ENCODE results near the gene PSMD12.
"Not testable (repeated sequence)": the region's sequence is repeated elsewhere in the genome, so short reads cannot be mapped to it uniquely, and the experiment has no call there.

Gene PSMD12

GRCh38 chr17:67353929-67354574 lies 12.3 kb downstream of the PSMD12 start:
- no peak for TF ChIP-seq CTCF (IDR thresholded peaks at IDR 0.05; ENCODE audit: insufficient read depth, low read length, missing control alignments)
- ChIA-PET POLR2A (no interaction called here), CTCF (interaction anchor here (1.6 kb wide), 1 partner anchor 22 kb away, joined by 4 read pairs; no protein-coding TSS in a partner anchor)
- no peak for DNase-seq (ENCODE audit: low read depth, low spot score)
- no peak overlapping the region for H3K4me3 ChIP-seq (ENCODE audit: low read depth, low read length)

- no peak for DNase-seq (ENCODE audit: low read depth, low spot score)
- no peak for TF ChIP-seq CTCF (IDR thresholded peaks at IDR 0.05; ENCODE audit: insufficient read depth, low read length, missing control alignments)
- CTCF ChIA-PET = interaction anchor here (1.6 to 1.7 kb wide), 2 partner anchors 21 to 23 kb away, joined by 4 read pairs; no protein-coding TSS in a partner anchor
- POLR2A ChIA-PET = no interaction called here
- H3K4me3 ChIP-seq (ENCODE audit: low read depth, low read length) = no peak overlapping the region
Observed at GRCh38 chr17:67353161-67353560, 13.2 kb downstream of the PSMD12 start.

GRCh38 chr17:67349420-67349819 lies 17.0 kb downstream of the PSMD12 start:
- no peak for TF ChIP-seq CTCF (IDR thresholded peaks at IDR 0.05; ENCODE audit: insufficient read depth, low read length, missing control alignments)
- H3K4me3 ChIP-seq (ENCODE audit: low read depth, low read length) = no peak overlapping the region
- DNase-seq (ENCODE audit: low read depth, low spot score) = no peak
- ChIA-PET POLR2A (no interaction called here), CTCF (interaction anchor here (1.0 to 1.1 kb wide), 2 partner anchors 10 to 16 kb away, joined by 3 to 6 read pairs; no protein-coding TSS in a partner anchor)

GRCh38 chr17:67347826-67348225 lies 18.6 kb downstream of the PSMD12 start:
- no peak for DNase-seq (ENCODE audit: low read depth, low spot score)
- no peak for TF ChIP-seq CTCF (IDR thresholded peaks at IDR 0.05; ENCODE audit: insufficient read depth, low read length, missing control alignments)
- no peak overlapping the region for H3K4me3 ChIP-seq (ENCODE audit: low read depth, low read length)
- POLR2A ChIA-PET = no interaction called here
- CTCF ChIA-PET = interaction anchor here (0.5 kb wide), 1 partner anchor 135 kb away, joined by 3 read pairs; no protein-coding TSS in a partner anchor

GRCh38 chr17:67343237-67343636 lies 23.1 kb downstream of the PSMD12 start:
- POLR2A ChIA-PET = no interaction called here
- CTCF ChIA-PET = interaction anchor here (0.8 to 1.2 kb wide), 2 partner anchors 10 to 24 kb away, joined by 3 to 4 read pairs; no protein-coding TSS in a partner anchor
- H3K4me3 ChIP-seq (ENCODE audit: low read depth, low read length) = no peak overlapping the region
- no peak for DNase-seq (ENCODE audit: low read depth, low spot score)
- TF ChIP-seq CTCF (IDR thresholded peaks at IDR 0.05; ENCODE audit: insufficient read depth, low read length, missing control alignments) = no peak

- ChIA-PET POLR2A (interaction anchor here (0.7 to 1.0 kb wide), 2 partner anchors 93 to 177 kb away, joined by 3 read pairs; partner anchors contain the start of gene HELZ), CTCF (interaction anchor here (0.8 to 1.3 kb wide), 2 partner anchors 27 to 41 kb away, joined by 3 read pairs; no protein-coding TSS in a partner anchor)
- DNase-seq (ENCODE audit: low read depth, low spot score); H3K4me3 ChIP-seq (ENCODE audit: low read depth, low read length): not testable (repeated sequence)
Observed at GRCh38 chr17:67338353-67338752, 28.0 kb downstream of the PSMD12 start.
